ENCODE measurements around the gene TMEM192.

GRCh38 chr4:165115301-165115700 is 2.6 kb upstream of the TMEM192 start:
- TF ChIP-seq CTCF (CRISPR knock-in tag; IDR thresholded peaks at IDR 0.05) = no peak
- no peak for TF ChIP-seq KAT2B (IDR thresholded peaks at IDR 0.05; ENCODE audit: borderline replicate concordance, low read depth, low read length)
- no peak for TF ChIP-seq MYC (CRISPR knock-in tag; IDR thresholded peaks at IDR 0.05; ENCODE audit: borderline replicate concordance)

Measured in HepG2 (cell line).